Stimulated activated naive CD8-positive, alpha-beta T cell treated with anti-CD3 and anti-CD28 coated beads, Interleukin-15, Interleukin-2, amounts not matched to agents 100 ng/mL and 50 ng/mL, for 24 hours (primary cell): ENCODE data around the gene BCL2L1.

Experiments
- H3K27ac Mint-ChIP-seq: one replicate; pipeline ENCODE4 v1.8.0; 2021; ENCODE audit warnings: mild to moderate bottlenecking, mixed read lengths
- H3K27me3 Mint-ChIP-seq: one replicate; pipeline ENCODE4 v1.8.0; 2021; ENCODE audit warnings: mixed read lengths
- H3K36me3 Mint-ChIP-seq: one replicate; pipeline ENCODE4 v1.8.0; 2021; ENCODE audit warnings: low read depth, mixed read lengths
- H3K4me1 Mint-ChIP-seq: one replicate; pipeline ENCODE4 v1.8.0; 2021; ENCODE audit warnings: low read depth, mixed read lengths
- H3K4me3 Mint-ChIP-seq: one replicate; pipeline ENCODE4 v1.8.0; 2021; ENCODE audit warnings: mild to moderate bottlenecking, mixed read lengths
- H3K9me3 Mint-ChIP-seq: one replicate; pipeline ENCODE4 v1.8.0; 2021; ENCODE audit warnings: mixed read lengths

The BCL2L1 gene

GRCh38 chr20:31694842-31695593 is 27.6 kb downstream of the BCL2L1 start:
- H3K27ac Mint-ChIP-seq: peak overlapping the region; percentile 64
- peaks cover 70% of the 10 kb centered on the region for H3K36me3 Mint-ChIP-seq
- peaks cover 87% of the 10 kb centered on the region for H3K4me1 Mint-ChIP-seq
- no peaks in the 10 kb centered on the region for H3K27me3 Mint-ChIP-seq
- H3K9me3 Mint-ChIP-seq: no peaks in the 10 kb centered on the region
- no peak overlapping the region for H3K4me3 Mint-ChIP-seq

DNA sequence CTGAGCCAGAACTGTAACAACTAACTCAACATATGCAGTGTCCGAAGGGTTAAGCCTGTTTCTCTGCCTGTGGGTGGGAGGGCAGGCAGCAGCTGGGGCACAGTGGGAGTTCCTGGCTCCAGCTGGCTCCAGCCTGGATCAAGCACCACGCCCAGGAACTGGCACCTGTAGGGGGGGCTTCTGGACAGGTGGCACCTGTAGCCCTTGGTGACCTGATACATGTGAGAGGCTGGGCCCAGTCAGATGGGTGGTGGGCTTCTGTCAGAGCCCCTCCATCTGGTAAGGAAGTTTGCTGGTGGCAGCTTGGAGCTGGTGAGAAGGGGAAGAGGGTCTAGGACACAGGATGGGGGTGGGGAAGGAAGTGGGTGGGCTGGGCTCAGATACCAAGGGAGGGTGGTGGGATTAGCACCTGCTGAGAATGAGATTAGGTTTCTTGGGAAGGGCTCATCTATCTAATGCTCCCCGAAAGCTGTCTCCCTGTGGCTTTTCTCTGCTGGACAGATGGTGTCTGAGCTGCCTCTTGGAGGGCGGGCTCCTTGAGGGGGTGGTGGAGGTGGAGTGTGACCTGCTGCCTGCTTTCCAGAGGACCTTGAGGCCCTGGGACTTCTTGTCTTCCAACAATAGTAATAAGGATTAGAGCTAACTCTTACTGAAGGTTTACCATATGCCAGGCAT is 28.5 kb downstream of the BCL2L1 start:
- Mint-ChIP-seq H3K27me3 (no peaks in the 10 kb centered on the region), H3K4me1 (peaks cover 86% of the 10 kb centered on the region), H3K27ac (peak overlapping the region; percentile 64), H3K4me3 (no peak overlapping the region), H3K36me3 (peaks cover 69% of the 10 kb centered on the region), H3K9me3 (no peaks in the 10 kb centered on the region)

DNA sequence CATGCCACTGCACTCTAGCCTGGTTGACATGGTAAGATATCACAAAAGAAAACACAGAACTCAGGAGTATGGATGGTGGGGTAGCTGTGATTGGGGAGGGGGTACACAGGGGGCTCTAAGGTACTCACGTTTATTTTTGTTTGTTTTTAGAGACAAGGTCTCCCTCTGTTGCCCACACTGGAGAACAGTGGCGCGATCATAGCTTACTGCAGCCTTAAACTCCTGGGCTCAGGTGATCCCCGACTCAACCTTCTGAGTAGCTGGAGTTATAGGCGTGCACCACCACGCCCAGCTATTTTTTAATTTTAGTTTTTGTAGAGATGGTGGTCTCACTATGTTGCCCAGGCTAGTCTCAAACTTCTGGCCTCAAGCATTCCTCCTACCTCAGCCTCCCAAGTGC is 29.3 kb downstream of the BCL2L1 start:
- Mint-ChIP-seq H3K36me3 (peaks cover 68% of the 10 kb centered on the region), H3K27me3 (no peaks in the 10 kb centered on the region), H3K4me3 (no peak overlapping the region), H3K4me1 (peaks cover 86% of the 10 kb centered on the region), H3K9me3 (no peaks in the 10 kb centered on the region), H3K27ac (peak overlapping the region; percentile 45)

- peaks cover 74% of the 10 kb centered on the region for H3K36me3 Mint-ChIP-seq
These were observed 30.9 kb downstream of the BCL2L1 start for GRCh38 chr20:31691646-31692275.

GRCh38 chr20:31690124-31690666 is 32.5 kb downstream of the BCL2L1 start:
- Mint-ChIP-seq H3K27ac (peak overlapping the region; percentile 80), H3K4me3 (peak overlapping the region; percentile 38), H3K9me3 (no peaks in the 10 kb centered on the region), H3K36me3 (peaks cover 76% of the 10 kb centered on the region), H3K4me1 (peaks cover 89% of the 10 kb centered on the region), H3K27me3 (no peaks in the 10 kb centered on the region)

More at GRCh38 chr20:31691646-31692275, 30.9 kb downstream of the BCL2L1 start:
- Mint-ChIP-seq H3K27me3 (no peaks in the 10 kb centered on the region), H3K4me1 (peaks cover 88% of the 10 kb centered on the region), H3K9me3 (no peaks in the 10 kb centered on the region), H3K27ac (peak overlapping the region; percentile 79), H3K4me3 (peak overlapping the region; percentile 45)

GRCh38 chr20:31689141-31689540 is 33.5 kb downstream of the BCL2L1 start:
- Mint-ChIP-seq H3K4me3 (no peak overlapping the region), H3K36me3 (peaks cover 74% of the 10 kb centered on the region), H3K4me1 (peaks cover 89% of the 10 kb centered on the region), H3K27me3 (no peaks in the 10 kb centered on the region), H3K9me3 (no peaks in the 10 kb centered on the region), H3K27ac (peak overlapping the region; percentile 58)

- Mint-ChIP-seq H3K27me3 (no peaks in the 10 kb centered on the region), H3K4me3 (no peak overlapping the region), H3K27ac (peak overlapping the region; percentile 26), H3K4me1 (peaks cover 93% of the 10 kb centered on the region), H3K9me3 (no peaks in the 10 kb centered on the region), H3K36me3 (peaks cover 86% of the 10 kb centered on the region)
These were observed 34.9 kb downstream of the BCL2L1 start for GRCh38 chr20:31687777-31688176.

GRCh38 chr20:31685853-31686643 is 36.6 kb downstream of the BCL2L1 start:
- Mint-ChIP-seq H3K4me3 (no peak overlapping the region), H3K9me3 (no peaks in the 10 kb centered on the region), H3K27me3 (no peaks in the 10 kb centered on the region), H3K27ac (peak overlapping the region; percentile 78), H3K36me3 (peaks cover 87% of the 10 kb centered on the region), H3K4me1 (peaks cover 92% of the 10 kb centered on the region)

DNA sequence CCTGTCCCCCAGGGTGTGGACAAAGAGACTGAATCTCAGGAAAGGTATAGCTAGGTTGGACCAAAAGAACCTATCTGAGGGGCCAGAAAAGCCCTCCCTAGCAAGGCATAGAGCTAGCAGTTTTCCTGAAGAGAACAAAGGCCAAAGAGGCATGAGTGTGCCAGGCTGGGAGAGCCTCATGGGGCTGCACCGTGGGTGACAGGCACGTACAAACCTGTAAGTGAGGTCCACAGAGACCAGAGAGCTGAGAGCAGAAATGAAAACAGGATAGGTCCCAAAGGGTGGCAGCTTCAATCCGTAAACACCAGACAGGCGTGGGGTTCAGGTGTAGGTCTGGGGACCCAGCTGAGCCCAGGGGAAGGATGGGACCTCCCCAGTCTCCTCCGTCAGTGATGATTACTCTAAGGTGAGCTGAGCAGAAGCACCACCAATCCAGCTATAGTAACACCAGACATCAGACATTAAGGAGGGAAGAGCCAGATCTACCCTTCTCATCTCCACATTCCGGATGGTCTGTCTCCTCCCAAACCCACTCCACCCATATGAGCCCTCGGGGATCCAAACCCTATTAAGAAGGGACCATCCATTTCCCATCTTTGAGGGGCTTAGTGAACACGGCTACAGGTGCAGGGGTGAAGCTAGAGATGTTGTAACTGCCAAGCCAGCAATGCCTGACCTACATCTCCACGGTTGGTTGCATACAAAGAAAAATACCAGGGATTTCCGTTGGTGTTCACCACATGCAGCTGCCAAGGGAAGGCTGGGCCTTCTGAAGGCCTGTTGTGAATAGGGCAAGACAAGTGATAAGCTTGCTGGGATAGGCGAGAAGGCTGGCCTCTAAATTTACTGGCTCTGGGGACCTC is 38.3 kb downstream of the BCL2L1 start:
- H3K9me3 Mint-ChIP-seq: no peaks in the 10 kb centered on the region
- peaks cover 96% of the 10 kb centered on the region for H3K4me1 Mint-ChIP-seq
- peak overlapping the region; percentile 47 for H3K4me3 Mint-ChIP-seq
- H3K27me3 Mint-ChIP-seq: no peaks in the 10 kb centered on the region
- peaks cover 91% of the 10 kb centered on the region for H3K36me3 Mint-ChIP-seq
- H3K27ac Mint-ChIP-seq: peak overlapping the region; percentile 78

DNA sequence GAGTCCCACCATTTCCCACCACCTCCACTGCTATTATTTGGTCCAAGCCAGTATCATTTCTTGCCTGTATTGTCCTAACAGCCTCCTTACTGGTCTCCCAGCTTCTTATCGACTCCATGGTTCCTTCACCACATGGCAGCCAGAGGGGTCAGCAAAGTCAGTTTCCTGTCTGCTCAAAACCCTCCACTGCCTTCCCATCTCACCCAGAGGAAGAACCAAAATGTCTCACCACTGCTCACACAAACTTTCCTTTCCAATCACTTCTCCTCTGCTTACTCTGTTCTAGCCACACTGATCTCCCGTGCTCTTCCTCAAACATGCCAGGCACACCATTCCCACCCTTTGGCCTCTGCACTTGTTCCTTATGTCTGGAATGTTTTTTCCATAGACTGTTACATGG is 39.7 kb downstream of the BCL2L1 start:
- no peaks in the 10 kb centered on the region for H3K9me3 Mint-ChIP-seq
- H3K27me3 Mint-ChIP-seq: no peaks in the 10 kb centered on the region
- peak overlapping the region; percentile 56 for H3K4me3 Mint-ChIP-seq
- H3K36me3 Mint-ChIP-seq: peaks cover 93% of the 10 kb centered on the region
- peak overlapping the region; percentile 87 for H3K27ac Mint-ChIP-seq
- H3K4me1 Mint-ChIP-seq: peaks cover 97% of the 10 kb centered on the region

GRCh38 chr20:31682352-31682751 is 40.3 kb downstream of the BCL2L1 start:
- peak overlapping the region; percentile 77 for H3K27ac Mint-ChIP-seq
- H3K4me3 Mint-ChIP-seq: no peak overlapping the region
- H3K9me3 Mint-ChIP-seq: no peaks in the 10 kb centered on the region
- peaks cover 99% of the 10 kb centered on the region for H3K4me1 Mint-ChIP-seq
- no peaks in the 10 kb centered on the region for H3K27me3 Mint-ChIP-seq
- peaks cover 93% of the 10 kb centered on the region for H3K36me3 Mint-ChIP-seq

DNA sequence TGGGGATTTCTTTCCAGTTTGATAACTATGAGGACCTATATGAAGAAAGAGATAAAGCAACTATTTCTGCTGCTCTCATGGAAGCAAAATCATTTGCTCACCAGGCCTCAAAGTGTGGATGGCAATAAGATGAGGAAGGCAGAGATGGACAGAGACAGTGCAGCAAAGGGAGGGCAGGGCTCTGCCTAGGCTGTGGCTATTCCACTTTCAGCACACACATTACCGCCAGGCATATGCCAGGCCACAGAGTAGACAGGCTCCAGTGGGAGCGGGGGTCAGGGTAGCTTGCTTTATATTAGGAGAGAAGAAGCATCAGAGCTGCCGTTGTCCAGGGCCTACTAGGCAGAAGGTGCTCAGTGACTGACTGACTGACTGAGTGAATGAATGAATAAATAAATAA is 40.9 kb downstream of the BCL2L1 start:
- no peaks in the 10 kb centered on the region for H3K27me3 Mint-ChIP-seq
- H3K4me3 Mint-ChIP-seq: no peak overlapping the region
- H3K4me1 Mint-ChIP-seq: peaks cover 99% of the 10 kb centered on the region
- H3K9me3 Mint-ChIP-seq: no peaks in the 10 kb centered on the region
- peak overlapping the region; percentile 77 for H3K27ac Mint-ChIP-seq
- H3K36me3 Mint-ChIP-seq: peaks cover 92% of the 10 kb centered on the region

- H3K9me3 Mint-ChIP-seq: no peaks in the 10 kb centered on the region
- peaks cover 99% of the 10 kb centered on the region for H3K4me1 Mint-ChIP-seq
- peak overlapping the region; percentile 77 for H3K27ac Mint-ChIP-seq
- H3K27me3 Mint-ChIP-seq: no peaks in the 10 kb centered on the region
- peaks cover 92% of the 10 kb centered on the region for H3K36me3 Mint-ChIP-seq
- H3K4me3 Mint-ChIP-seq: no peak overlapping the region
These were observed 41.4 kb downstream of the BCL2L1 start for GRCh38 chr20:31681128-31681727.
